Heart right ventricle (tissue), 16 donors: ENCODE results near the gene GPR45. TPM values are rescaled to one million over a fixed set of nuclear protein-coding genes. Genes with fewer than 3 reads are reported as not detected.

ENCODE experiments used
- ATAC-seq, 8 donors: fragments of 200-7000 bp; cut with Tn5 transposase; one replicate each; pipeline ENCODE4 v1.9.1; 2020; ENCODE audit warnings: mild to moderate bottlenecking in 8 of 8, moderate library complexity in 8 of 8, moderate number of reproducible peaks in 1 of 8
- DNase-seq, 2 donors: peaks; one replicate each; pipeline ENCODE4 v3.0.0-alpha.2; 2020
- H3K27ac ChIP-seq, 10 donors: fragments of 200-600 bp; sonication (generic) in 2 of 10; one replicate each; pipeline versions ENCODE4 v1.5.0 to v1.8.0; 2020 to 2022; ENCODE audit warnings: mild to moderate bottlenecking in 3 of 10
- H3K27me3 ChIP-seq, 7 donors: fragments of 200-600 bp; one replicate each; pipeline ENCODE4 v1.8.0; 2021 to 2022; ENCODE audit warnings: mild to moderate bottlenecking in 2 of 7
- H3K36me3 ChIP-seq, 9 donors: fragments of 200-600 bp; sonication (generic) in 1 of 9; one replicate each; pipeline versions ENCODE4 v1.5.0 to v1.8.0; 2020 to 2022; ENCODE audit warnings: mild to moderate bottlenecking in 2 of 9
- H3K4me1 ChIP-seq, 9 donors: fragments of 200-600 bp; sonication (generic) in 1 of 9; one replicate each; pipeline versions ENCODE4 v1.5.0 to v1.8.0; 2020 to 2022; ENCODE audit warnings: mild to moderate bottlenecking in 4 of 9
- H3K4me3 ChIP-seq, 10 donors: fragments of 200-600 bp; sonication (generic) in 2 of 10; one replicate each; pipeline versions ENCODE4 v1.5.0 to v1.8.0; 2020 to 2022; ENCODE audit warnings: mild to moderate bottlenecking in 7 of 10, moderate library complexity in 2 of 10
- H3K9me3 ChIP-seq, 11 donors: fragments of 200-600 bp in 10 of 11; sonication (generic) in 2 of 11; one replicate each; pipeline versions ENCODE4 v1.5.0 to v1.8.0; 2013 to 2022; ENCODE audit warnings: mild to moderate bottlenecking in 2 of 11, control low read depth in 1 of 11, moderate library complexity in 1 of 11
- WGBS, 2 donors: extraction: QIAGEN DNeasy Blood & Tissue Kit; methylation state at CpG; one replicate each; pipeline ENCODE4 v1.1.7; 2013; ENCODE audit warnings: inconsistent platforms in 1 of 2; 5-methylcytosine and 5-hydroxymethylcytosine counted together
- intact Hi-C, 10 donors: fragments of 100-400 bp; cut with DNase I; formaldehyde crosslinking; loops; one replicate each; pipeline versions ENCODE4 v1.11.1 to v1.14.2; 2022
- polyA plus RNA-seq, 2 donors: library from polyadenylated mRNA; stranded (reverse); fragments of 200-250 nt; gene quantifications; one replicate each; pipeline ENCODE4 v1.2.3, GENCODE V29; 2013
- total RNA-seq, 10 donors: library from RNA; stranded (reverse); fragmentation: NEBNext Ultra II Directional in 3 of 10; extraction: Animal tissue kit (Norgen Biotek cat#: 25700) in 3 of 10; gene quantifications; one replicate each; pipeline versions ENCODE4 v1.2.1 to v1.2.4, GENCODE V29; 2021 to 2023
- TF ChIP-seq, protein P1 (sequence below), 9 donors: fragments of 200-600 bp; sonication (generic) in 2 of 9; IDR thresholded peaks; one replicate each; pipeline versions ENCODE4 v1.5.0 to v1.8.0; 2021 to 2022; ENCODE audit warnings: antibody characterized with exemption in 9 of 9, mild to moderate bottlenecking in 5 of 9, moderate library complexity in 1 of 9
- donor health status: Arrhythmogenic right ventricular cardiomyopathy.
- donor health status: ischemic (EF 13 %, LVEDD 7.1; RV severe dilation, severe dysfunction).
- donor health status: healthy with polysubstance abuse.
- donor health status: DM: no; HTN: yes; CAD: no.
- donor health status: DM: no; HTN: no; CAD: no.
- donor health status: ischemic (EF 25% LVEDD 6.9; RV normal size, moderate dysfunction).
- donor health status: ischemic (EF 25% LVEDD 5.7; RV mildly dilated, moderate dysfunction).
- donor health status: healthy.
- donor health status: DM: yes; HTN: yes; CAD: no.
- donor health status: Ischemic cardiomyopathy.
- donor health status: ischemic (EF 35%, LVEDD 5.7; RV mildly dilated, moderate dysfunction).
- donor health status: nonischemic (EF 11% LVEDD 7.7; RV severe dilation, severe dysfunction).
- donor health status: DM: yes; HTN: yes; CAD: no.
- donor health status: PGD.
- donor health status: ischemic (EF 29% LVEDD 5.4; RV normal size, mild dysfunction).
- donor health status: nonischemic (EF 23%, LVEDD 6.1; RV moderate dilation, normal function).

Gene GPR45
- total and polyA plus RNA-seq, 12 donors = not detected

- DNase-seq (no peak), ATAC-seq (no peak)
- H3K36me3 ChIP-seq = peaks cover 0 to 98% (median 40%) of the 10 kb centered on the region in 9 donors
- no peak overlapping the region for H3K4me3 ChIP-seq
- H3K27ac ChIP-seq = no peak overlapping the region
- H3K27me3 ChIP-seq = no peaks in the 10 kb centered on the region
- 90 to 94% methylated on average over 10 of the region's 10 CpGs for WGBS, 2 donors
- H3K9me3 ChIP-seq = no peaks in the 10 kb centered on the region
- no peaks in the 10 kb centered on the region for H3K4me1 ChIP-seq
- TF ChIP-seq, protein P1, sequence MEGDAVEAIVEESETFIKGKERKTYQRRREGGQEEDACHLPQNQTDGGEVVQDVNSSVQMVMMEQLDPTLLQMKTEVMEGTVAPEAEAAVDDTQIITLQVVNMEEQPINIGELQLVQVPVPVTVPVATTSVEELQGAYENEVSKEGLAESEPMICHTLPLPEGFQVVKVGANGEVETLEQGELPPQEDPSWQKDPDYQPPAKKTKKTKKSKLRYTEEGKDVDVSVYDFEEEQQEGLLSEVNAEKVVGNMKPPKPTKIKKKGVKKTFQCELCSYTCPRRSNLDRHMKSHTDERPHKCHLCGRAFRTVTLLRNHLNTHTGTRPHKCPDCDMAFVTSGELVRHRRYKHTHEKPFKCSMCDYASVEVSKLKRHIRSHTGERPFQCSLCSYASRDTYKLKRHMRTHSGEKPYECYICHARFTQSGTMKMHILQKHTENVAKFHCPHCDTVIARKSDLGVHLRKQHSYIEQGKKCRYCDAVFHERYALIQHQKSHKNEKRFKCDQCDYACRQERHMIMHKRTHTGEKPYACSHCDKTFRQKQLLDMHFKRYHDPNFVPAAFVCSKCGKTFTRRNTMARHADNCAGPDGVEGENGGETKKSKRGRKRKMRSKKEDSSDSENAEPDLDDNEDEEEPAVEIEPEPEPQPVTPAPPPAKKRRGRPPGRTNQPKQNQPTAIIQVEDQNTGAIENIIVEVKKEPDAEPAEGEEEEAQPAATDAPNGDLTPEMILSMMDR (IDR thresholded peaks at IDR 0.05) = no peak
- intact Hi-C loops = no loop called here
These were observed 38.7 kb downstream of the GPR45 start for GRCh38 chr2:105280281-105280680.

DNA sequence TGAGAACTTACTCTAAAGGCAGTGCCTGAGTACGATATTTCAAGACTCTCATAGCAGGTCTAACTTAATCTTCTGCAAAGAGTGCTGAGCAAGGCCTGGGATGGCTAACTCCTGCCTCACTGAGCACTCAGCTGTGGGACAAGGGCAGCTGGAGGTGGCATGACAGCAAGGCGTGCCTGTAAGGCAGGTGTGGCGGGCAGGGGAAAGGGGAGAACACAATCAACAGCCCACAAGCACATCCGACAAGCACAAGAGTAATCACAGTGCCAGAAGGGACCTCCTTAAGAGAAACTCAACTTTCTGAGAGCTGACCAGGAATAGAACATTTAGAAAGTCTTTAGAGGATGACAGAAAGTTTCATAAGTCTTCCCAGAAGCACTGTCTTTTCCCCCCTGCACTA is 42.0 kb downstream of the GPR45 start:
- ATAC-seq = no peak

DNA sequence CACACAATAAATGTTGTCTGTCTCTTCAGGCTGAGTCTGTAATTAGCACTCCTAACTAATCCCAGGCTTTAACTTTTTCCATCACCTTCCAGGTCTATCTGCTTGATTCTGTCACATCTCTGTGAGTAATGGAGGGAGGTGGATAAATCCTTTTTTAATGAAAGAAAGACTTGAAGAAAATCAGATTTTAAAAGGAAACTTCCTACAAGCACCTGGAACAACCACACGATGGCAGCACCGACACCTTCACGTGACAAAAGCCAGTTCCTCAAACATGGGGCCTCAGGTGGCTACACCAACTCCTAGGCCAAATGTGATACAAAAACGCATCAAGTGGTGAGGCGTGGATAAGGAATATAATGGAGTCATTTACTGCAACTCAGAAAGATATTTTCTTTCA is 46.1 kb downstream of the GPR45 start:
- Histone ChIP-seq H3K4me1 (no peaks in the 10 kb centered on the region), H3K9me3 (no peaks in the 10 kb centered on the region), H3K27ac (no peak overlapping the region), H3K27me3 (no peaks in the 10 kb centered on the region), H3K4me3 (no peak overlapping the region), H3K36me3 (peaks cover 0 to 96% (median 24%) of the 10 kb centered on the region in 9 donors)
- TF ChIP-seq, protein P1 (IDR thresholded peaks at IDR 0.05) = peak in 7 of 9 donors; percentile 22 to 49 (median 42)
- ATAC-seq (no peak), DNase-seq (no peak)
- 58 to 62% methylated on average over 5 of the region's 5 CpGs for WGBS, 2 donors
- intact Hi-C loops = no loop called here

More for the DNA sequence above, 42.0 kb downstream of the GPR45 start:
- Histone ChIP-seq H3K4me1 (no peaks in the 10 kb centered on the region), H3K4me3 (no peak overlapping the region), H3K27ac (no peak overlapping the region), H3K27me3 (no peaks in the 10 kb centered on the region), H3K36me3 (peaks cover 0 to 97% (median 29%) of the 10 kb centered on the region in 9 donors), H3K9me3 (no peaks in the 10 kb centered on the region)
- WGBS, 2 donors = 84 to 99% methylated on average over 4 of the region's 4 CpGs
- DNase-seq = no peak
- TF ChIP-seq, protein P1 (IDR thresholded peaks at IDR 0.05) = no peak
- intact Hi-C loops = no loop called here

DNA sequence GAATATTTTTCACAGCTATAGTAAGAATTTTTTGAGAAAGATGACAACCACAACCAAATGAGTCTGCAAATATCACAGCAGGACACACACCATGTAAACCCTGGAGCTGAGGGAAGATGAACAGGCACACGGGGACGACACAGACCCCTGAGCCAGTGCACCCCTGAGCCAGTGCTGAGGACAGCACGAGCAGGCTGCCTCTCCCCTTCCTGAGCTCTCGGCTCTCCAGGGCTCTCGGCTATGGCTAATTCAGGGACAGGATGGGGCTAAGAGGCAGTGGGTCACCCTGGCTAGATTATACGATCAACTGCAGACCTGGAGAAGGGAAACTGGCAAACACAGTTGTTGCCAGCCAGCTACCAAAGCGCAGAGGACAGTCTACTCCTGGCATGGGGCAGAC is 46.6 kb downstream of the GPR45 start:
- Histone ChIP-seq H3K27me3 (no peaks in the 10 kb centered on the region), H3K4me3 (no peak overlapping the region), H3K9me3 (no peaks in the 10 kb centered on the region), H3K36me3 (peaks cover 0 to 93% (median 20%) of the 10 kb centered on the region in 9 donors), H3K4me1 (no peaks in the 10 kb centered on the region), H3K27ac (no peak overlapping the region)
- DNase-seq (no peak), ATAC-seq (no peak)
- WGBS, 2 donors = 91 to 96% methylated on average over 7 of the region's 7 CpGs
- intact Hi-C loops = no loop called here
- TF ChIP-seq, protein P1 (IDR thresholded peaks at IDR 0.05) = no peak
